Iris pigment epithelial cell (primary cell): Measurements from ENCODE around the gene CYP2C18.
"Not testable (repeated sequence)": the region's sequence is repeated elsewhere in the genome, so short reads cannot be mapped to it uniquely, and the experiment has no call there.

Source experiments
- DNase-seq: peaks from one replicate; pipeline ENCODE4 v3.0.0-alpha.2; 2011; ENCODE audit warnings: low read depth

Gene CYP2C18

DNA sequence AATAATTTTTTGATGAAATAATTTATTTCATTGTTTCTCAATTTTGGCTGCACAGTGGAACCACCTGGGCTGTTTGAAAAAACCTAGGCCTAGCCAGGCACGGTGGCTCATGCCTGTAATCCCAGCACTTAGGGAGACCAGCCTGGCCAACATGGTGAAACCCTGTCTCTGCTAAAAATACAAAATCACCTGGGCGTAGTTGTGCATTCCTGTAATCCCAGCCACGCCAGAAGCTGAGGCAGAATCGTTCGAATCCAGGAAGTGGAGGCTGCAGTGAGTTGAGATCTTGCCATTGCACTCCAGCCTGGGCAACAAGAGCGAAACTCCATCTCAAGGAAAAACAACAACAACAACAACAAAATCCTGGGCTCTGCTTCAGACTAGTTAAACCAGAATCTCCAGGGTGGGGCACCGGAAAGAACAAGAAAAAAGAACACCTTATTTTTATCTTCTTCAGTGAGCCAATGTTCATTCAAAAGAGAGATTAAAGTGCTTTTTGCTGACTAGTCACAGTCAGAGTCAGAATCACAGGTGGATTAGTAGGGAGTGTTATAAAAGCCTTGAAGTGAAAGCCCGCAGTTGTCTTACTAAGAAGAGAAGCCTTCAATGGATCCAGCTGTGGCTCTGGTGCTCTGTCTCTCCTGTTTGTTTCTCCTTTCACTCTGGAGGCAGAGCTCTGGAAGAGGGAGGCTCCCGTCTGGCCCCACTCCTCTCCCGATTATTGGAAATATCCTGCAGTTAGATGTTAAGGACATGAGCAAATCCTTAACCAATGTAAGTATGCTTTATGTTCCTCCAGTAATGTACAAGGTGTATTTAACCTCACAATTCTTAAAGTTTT is at the start of gene CYP2C18:
TSS of gene CYP2C18 (plus strand) at position 516 of the 841 bp plus-strand sequence. CDS start at position 607, 91 bp downstream.
- DNase-seq: no peak

DNA sequence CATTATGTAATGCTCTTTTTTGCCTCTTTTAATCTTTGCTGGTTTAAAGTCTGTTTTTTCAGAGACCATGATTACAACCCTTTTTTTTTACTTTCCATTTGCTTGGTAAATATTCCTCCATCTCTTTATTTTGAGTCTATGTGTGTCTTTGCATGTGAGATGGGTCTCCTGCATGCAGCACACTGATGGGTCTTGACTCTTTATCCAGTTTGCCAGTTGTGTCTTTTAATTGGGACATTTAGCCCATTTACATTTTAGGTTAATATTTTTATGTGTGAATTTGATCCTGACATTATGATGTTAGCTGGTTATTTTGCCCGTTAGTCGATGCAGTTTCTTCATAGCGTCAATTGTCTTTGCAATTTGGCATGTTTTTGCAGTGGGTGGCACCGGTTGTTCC is 45.4 kb upstream of the CYP2C18 start:
- not testable (repeated sequence) for DNase-seq

DNA sequence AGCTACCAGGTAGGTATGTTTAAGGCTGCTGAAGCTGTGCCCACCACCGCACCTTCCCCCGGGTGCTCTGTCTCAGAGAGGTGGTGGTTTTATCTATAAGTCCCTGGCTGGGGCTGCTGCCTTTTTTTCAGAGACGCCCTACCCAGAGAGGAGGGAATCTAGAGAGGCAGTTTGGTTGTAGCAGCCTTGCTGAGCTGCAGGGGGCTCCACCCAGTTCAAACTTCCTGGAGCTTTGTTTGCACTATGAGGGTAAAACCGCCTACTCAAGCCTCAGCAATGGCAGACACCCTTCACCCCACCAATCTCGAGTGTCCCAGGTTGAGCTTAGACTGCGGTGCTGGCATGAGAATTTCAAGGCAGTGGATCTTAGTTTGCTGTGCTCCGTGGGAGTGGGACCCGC is 43.6 kb upstream of the CYP2C18 start:
- no peak for DNase-seq

DNA sequence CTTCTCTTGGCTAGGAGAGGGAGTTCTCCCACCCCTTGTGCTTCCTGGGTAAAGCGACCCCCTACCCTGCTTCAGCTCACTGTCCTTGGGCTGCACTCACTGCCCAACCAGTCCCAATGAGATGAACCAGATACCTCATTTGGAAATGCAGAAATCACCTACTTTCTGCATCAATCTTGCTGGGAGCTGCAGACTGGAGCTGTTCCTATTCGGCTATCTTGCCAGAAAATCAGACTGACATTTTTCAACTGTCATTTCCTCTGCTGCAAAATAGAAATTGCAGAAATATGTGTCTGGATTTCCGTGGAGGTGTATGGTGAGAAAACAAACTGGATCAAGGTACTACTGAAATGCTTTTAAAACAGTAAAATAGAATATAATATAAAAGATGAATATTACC is 43.0 kb upstream of the CYP2C18 start:
- no peak for DNase-seq

DNA sequence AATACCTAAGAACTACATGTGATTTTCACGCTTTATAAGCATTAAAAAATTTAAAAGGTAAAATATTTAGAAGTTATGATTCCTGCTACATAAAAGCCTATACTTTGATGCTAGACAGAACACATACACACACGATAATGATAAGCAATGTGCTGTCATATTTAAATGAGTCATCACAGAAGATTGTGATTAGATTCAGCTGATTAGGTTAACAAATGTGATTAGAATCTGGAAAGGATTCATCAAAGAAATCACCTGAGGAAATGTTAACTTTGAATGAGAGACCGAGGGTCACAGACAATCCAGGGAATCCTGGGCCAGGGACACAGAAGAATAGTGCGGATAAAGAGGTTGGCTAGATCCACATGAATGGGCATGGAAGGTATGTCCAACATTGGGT is 42.0 kb upstream of the CYP2C18 start:
- DNase-seq: no peak

DNA sequence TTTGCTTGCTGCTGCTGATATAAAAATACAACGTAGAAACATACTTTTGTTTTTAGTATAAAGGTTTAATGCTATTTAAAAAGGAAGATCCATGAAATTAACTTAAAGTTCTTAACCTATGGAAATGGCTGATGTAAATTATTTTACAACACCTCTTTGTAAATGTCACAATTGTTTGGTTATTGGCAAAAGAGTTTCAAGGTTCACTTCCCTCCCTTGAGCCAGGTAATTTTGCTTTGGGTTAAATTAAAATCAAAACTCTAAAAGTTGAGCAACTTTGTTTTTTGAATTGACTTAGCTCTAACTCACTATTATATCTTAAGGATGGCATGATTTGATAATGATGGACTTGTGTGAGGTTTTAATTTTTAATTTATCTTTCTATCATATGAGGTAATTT is 39.2 kb upstream of the CYP2C18 start:
- no peak for DNase-seq

DNA sequence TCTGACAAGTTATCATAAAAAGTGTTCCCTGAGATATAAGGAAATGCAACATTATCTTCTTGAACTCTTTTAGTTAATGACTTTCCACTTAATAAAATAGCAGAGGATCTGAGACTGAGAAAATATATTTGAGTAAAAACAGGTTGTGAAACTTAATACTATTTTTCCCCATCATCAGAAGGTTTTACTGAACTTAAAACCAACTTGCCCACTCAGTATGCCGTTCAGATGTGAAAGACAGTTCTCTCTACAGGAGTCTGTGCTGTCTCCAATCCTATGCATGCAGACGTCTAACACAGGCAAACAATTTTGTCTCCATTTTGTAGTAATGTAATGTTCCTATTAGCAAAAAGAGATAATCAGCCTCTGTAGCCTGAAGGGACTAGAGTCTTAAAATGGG is 38.2 kb upstream of the CYP2C18 start:
- no peak for DNase-seq

DNA sequence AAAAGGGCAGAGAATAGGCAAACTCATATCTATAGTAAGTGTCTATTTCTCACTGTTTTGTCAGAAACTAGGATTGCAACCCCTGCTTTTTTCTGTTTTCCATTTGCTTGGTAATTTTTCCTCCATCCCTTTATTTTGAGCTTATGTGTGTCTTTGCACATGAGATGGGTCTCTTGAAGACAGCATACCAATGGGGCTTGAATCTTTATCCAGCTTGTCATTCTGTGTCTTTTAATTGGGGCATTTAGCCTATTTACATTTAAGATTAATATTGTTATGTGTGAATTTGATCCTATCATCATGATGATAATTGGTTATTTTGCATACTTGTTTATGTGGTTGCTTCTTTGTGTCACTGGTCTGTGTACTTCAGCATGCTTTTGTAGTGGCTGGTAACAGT is 28.3 kb upstream of the CYP2C18 start:
- not testable (repeated sequence) for DNase-seq

DNA sequence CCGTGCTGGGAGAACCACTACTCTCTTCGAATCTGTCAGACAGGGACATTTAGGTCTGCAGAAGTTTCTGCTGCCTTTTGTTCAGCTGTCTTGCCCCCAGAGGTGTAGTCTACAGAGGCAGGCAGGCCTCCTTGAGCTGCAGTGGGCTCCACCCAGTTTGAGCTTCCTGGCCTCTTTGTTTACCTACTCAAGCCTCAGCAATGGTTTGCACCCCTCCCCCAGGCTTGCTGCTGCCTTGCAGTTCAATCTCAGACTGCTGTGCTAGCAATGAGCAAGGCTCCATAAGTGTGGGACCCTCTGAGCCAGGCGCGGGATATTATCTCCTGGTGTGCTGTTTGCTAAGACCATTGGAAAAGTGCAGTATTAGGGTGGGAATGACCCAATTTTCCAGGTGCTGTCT is 20.5 kb upstream of the CYP2C18 start:
- DNase-seq: not testable (repeated sequence)

DNA sequence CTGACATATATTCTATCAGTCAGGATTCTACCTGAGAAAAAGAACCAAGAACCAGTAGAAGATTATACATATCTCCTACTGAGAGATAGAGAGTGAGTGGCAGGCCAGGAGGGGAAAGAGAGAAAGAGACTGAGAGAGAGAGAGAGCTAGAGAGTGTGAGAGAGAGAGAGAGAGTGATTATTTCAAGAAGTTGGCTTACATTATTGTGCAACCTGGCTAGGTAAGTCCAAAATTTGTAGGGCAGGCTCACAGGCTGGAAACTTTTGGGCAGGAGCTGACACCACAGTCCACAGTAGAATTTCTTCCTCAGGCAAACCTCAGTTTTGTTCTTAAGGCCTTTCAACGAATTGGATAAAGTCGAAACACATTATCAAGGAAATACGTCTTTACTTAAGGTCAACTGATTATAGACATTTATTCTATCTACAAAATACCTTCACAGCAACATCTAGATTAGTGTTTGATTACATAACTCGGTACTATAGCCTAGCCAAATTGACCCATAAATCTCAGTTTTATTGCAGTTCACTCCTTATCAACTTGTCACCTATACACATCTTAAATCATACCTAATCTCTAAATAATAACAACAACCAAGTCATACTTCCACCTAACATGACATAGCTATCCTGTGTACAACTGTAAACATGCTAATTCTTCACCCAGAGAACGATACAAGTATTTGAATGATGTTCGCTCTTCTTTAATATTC is 17.0 kb upstream of the CYP2C18 start:
- DNase-seq: no peak

DNA sequence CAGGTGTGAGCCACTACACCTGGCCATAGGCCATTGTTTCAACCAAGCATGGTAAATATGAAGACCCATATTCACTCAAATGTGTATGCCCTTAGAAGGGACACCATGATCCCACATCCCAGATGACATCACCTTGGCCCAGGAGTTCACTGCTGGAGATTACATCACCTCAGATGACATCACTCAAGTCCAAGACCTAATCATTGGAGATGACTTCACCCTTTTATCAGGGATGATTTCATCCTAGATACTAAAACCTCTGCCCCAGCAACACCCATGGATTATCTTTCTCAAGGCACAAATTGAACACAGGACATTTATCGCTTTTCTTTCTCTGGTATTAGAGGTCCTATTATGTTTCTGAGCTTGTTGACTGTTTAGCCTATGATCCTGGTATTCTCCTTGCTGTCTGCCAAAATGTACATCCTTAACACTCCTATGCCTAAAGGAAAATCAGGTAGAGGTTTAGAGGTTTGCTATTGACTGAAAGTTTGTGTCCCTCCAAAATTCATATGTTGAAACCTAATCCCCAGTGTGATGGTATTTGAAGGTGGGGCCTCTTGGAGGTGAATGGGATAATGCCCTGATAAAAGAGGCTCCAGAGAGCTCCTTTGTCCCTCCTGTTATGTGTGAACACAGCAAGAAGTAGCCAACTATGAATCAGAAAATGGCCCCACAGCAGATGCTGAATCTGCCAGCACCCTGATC is 9.8 kb upstream of the CYP2C18 start:
- peak; percentile 10 for DNase-seq

DNA sequence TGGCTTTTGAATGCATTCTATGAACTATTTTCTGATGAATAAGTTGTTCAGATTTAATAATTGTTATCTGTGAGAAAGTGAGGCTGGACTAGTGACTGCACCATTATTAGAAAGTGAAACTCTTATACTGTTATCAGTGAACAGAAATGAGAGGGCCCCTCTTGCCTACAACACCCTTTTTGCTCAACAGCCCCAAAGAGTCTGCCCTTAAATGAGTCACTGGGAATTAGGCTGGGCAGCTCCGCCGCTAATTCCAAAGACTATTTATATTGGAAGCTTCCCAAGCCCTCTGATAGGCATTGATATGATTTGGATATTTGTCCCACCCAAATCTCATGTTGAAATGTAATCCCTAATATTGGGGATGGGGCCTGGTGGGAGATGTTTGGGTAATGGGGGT is 7.0 kb upstream of the CYP2C18 start:
- no peak for DNase-seq

DNA sequence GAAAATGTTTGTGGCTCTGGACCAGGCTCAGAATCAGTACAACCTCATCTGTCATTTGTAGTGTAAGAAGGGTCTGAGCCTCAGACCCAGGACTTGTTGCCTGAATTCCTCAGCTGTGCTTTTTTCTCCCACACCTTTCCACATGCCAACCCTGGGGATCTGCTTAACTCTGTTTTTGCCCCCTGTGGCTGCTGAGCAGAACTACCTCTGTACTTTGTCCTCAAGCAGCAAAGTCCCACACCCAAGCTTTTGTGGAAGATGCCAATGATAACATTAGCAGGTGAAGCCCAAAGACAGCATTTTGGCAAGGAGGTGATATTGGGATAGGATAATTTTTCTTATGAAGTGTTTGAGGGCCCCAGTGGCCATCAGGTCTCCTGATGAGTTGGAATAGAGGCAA is 5.8 kb upstream of the CYP2C18 start:
- peak; percentile 1 for DNase-seq

DNA sequence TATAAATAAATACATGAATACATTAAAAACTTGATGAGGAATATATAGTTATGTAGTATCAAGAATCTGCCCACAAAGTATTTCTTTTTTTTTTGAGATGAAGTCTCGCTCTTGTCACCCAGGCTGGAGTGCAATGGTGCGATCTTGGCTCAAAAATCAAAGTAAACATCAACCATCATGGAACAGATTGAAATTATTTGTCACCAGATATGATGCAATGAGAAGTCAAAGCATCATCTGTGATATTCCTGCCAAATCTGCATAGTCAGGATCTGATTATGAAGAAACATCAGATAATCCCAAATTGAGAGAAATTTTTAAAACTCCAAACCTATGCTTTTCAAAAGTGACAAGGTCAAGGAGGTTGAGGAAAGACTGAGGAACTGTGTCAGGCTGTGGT is 5.1 kb upstream of the CYP2C18 start:
- no peak for DNase-seq

DNA sequence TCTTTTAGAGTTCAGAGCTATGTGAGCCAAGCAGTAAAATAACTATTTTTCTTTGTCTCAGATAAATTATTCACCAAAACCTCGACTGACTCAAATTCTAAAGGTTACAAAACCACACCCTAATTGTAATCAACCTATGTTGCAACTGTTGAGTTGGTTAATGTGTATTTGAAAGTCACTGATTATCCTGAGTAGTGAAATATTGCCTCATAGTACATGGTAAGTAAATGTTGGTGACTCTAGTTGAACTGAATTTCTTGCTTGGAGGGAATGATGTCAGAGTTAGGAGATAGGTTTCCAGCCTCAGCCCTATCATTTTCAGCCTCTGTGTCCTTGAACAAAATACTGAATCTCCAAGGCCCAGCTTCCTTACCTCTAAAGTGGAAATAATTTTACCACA is 3.0 kb upstream of the CYP2C18 start:
- peak; percentile 9 for DNase-seq

DNA sequence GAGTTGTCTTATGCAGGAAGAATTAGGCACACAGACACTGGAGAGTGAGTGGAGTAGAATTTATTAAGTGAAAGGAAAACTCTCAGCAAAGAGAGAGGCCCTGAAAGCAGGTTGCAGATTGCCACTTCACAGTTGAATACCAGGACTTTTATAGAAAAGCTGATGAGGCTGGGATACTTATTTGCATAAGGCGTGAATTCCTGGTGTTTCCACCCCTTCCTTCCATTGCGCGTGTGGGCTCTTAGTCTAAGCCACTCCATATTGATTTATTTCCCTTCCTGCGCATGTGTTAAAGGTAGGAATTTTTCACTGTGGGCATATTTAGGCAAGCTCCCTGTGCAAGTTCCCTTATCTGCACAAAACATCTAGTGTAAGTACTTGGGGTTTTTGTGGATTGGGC is 893 bp upstream of the CYP2C18 start:
- DNase-seq: not testable (repeated sequence)

DNA sequence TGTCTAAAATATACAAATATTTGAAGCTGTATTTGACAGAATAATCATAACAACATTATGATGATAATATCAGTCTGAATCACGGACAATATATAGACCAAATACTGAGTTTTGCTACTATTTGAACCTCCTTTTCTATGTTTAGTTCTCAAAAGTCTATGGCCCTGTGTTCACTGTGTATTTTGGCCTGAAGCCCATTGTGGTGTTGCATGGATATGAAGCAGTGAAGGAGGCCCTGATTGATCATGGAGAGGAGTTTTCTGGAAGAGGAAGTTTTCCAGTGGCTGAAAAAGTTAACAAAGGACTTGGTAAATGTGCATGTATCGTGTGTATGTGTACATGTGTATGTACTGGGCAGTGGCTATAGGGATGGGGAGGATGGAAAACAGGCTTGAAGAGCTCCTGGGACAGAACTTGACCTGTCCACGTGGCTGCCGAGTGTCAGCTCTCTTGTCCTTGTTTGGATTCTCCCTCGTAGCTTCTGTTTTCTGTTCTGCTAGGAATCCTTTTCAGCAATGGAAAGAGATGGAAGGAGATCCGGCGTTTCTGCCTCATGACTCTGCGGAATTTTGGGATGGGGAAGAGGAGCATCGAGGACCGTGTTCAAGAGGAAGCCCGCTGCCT is 4.2 kb downstream of the CYP2C18 start:
- DNase-seq: no peak

DNA sequence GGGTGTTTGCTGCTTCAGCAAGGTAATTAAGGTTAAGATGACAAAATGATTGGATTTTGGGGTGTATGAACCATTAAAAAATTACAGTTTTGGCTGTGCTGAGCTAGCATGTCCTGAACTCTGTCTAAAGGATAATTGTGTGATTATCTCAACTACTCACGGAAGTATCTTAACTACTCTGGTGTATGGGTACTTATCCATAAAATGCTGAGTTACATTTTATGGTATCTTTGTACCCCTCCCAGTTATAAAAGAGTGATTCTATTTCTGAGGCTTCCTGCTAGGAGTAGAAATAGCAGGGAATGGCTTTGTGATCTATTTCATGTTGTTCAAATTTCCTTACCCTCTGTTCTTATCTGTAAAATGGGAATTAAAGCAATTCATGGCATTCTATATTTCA is 22.6 kb downstream of the CYP2C18 start:
- DNase-seq: no peak

DNA sequence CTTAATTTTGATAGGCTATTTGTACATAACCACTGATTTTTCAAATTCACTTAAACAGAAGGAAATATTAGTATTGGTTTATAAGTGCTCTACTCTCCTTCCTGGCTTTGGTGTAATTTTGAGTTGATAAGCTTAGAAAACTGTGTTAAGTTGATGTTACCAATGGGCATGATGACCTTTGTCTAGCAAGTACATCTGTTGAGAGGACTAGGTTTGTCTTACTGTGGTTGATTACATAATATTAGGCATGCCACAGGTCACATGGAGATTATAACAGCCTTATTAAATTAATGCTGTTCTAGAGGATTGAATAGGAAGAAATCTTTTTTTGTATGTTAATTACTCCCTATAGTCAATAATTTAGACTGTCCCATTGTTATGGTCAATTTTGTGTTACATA is 27.0 kb downstream of the CYP2C18 start:
- DNase-seq: no peak

DNA sequence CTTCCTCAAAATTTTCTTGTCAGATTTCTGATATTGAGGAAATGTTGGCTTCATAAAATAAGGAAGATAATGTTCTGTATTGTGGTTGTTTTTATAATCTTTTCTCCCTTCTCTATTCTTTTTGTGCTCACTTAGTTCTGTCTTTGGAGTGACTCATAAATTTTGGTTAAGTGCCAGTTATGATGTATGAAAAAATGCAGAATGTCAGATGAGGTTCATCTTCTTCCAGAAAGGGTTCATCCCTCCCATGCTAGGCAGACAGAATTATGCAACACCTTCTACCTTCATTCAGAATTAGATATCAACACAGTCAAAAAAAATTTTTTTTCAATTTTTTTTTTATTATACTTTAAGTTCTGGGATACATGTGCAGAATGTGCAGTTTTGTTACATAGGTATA is 42.3 kb downstream of the CYP2C18 start:
- peak; percentile 39 for DNase-seq

DNA sequence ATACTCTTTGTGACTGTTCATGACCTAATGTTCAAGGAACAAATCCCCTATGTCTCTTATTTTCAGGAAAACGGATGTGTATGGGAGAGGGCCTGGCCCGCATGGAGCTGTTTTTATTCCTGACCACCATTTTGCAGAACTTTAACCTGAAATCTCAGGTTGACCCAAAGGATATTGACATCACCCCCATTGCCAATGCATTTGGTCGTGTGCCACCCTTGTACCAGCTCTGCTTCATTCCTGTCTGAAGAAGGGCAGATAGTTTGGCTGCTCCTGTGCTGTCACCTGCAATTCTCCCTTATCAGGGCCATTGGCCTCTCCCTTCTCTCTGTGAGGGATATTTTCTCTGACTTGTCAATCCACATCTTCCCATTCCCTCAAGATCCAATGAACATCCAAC is 51.7 kb downstream of the CYP2C18 start:
- no peak for DNase-seq

DNA sequence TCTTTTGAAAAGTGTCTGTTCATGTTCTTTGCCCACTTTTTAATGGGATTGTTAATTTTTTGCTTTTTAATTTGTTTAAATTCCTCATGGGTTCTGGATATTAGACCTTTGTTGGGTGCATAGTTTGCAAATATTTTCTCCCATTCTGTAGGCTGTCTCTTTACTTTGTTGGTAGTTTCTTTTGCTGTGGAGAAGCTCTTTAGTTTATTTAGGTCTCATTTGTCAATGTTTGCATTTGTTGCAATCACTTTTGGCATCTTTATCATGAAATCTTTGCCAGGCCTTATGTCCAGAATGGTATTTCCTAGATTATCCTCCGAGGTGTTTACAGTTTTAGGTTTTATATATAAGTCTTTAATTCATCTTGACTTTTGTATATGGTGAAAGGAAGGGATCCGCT is 55.1 kb downstream of the CYP2C18 start:
- DNase-seq: no peak
